ENCODE measurements around the gene EMC1. TPM values are rescaled to one million over a fixed set of nuclear protein-coding genes. Genes with fewer than 3 reads are reported as not detected.

Gene EMC1
- total and polyA plus RNA-seq, 2 donors (not counting 1 experiment from before 2014, with no cell fraction given), result 25.8 to 45.5 TPM

DNA sequence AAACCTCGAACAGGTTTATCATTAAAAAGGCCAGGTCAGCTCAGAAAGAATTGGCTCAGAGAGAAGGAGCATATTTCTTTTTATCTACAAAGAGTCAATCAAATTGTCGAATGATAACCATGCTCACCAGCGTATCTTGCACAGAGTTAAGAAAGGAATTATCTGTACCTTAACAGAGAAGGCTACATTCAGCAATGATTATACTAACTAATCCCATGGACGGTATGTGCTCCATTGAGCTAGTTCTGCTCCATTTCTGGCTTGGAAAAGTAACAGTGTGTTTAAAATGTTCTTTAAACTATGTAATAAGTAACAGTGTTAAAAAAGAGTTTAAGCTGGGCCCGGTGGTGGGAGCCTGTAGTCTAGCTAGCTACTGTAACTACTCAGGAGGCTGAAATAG is 45.5 kb downstream of the EMC1 start:
- TF ChIP-seq, protein P1, sequence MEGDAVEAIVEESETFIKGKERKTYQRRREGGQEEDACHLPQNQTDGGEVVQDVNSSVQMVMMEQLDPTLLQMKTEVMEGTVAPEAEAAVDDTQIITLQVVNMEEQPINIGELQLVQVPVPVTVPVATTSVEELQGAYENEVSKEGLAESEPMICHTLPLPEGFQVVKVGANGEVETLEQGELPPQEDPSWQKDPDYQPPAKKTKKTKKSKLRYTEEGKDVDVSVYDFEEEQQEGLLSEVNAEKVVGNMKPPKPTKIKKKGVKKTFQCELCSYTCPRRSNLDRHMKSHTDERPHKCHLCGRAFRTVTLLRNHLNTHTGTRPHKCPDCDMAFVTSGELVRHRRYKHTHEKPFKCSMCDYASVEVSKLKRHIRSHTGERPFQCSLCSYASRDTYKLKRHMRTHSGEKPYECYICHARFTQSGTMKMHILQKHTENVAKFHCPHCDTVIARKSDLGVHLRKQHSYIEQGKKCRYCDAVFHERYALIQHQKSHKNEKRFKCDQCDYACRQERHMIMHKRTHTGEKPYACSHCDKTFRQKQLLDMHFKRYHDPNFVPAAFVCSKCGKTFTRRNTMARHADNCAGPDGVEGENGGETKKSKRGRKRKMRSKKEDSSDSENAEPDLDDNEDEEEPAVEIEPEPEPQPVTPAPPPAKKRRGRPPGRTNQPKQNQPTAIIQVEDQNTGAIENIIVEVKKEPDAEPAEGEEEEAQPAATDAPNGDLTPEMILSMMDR (IDR thresholded peaks at IDR 0.05), result no peak
- TF ChIP-seq EZH2 (IDR thresholded peaks at IDR 0.05; ENCODE audit: borderline replicate concordance, insufficient read depth, low read depth, low read length, poor library complexity, severe bottlenecking), result no peak
- ChIA-PET POLR2A (no interaction called here), CTCF (no interaction called here)
- Mint-ChIP-seq H3K27ac (no peak overlapping the region), H3K4me3 (no peak overlapping the region), H3K27me3 (no peaks in the 10 kb centered on the region), H3K4me1 (peaks cover 60% of the 10 kb centered on the region), H3K9me3 (ENCODE audit: insufficient read depth) (no peaks in the 10 kb centered on the region)
- intact Hi-C loops (cut with micrococcal nuclease), result no loop called here
- Histone ChIP-seq H3K27ac (ENCODE audit: low read length in 2 of 2) (no peak overlapping the region), H3K4me2 (replicated peaks; ENCODE audit: low read depth, low read length, poor library complexity, severe bottlenecking) (no peak overlapping the region), H3K9me3 (ENCODE audit: control extremely low read depth in 1 of 3, control insufficient read depth in 2 of 3, insufficient read depth in 1 of 3, low read length in 2 of 3) (no peaks in the 10 kb centered on the region), H3K9ac (ENCODE audit: low read length) (no peak overlapping the region), H3K79me2 (ENCODE audit: control insufficient read depth, insufficient read depth, low read length) (peaks cover 95% of the 10 kb centered on the region), H3K27me3 (replicated peaks in 1 of 4; ENCODE audit: control extremely low read depth in 1 of 4, control insufficient read depth in 3 of 4, insufficient read depth in 4 of 4, low read length in 3 of 4) (no peaks in the 10 kb centered on the region), H3K4me3 (ENCODE audit: control extremely low read depth in 1 of 5, extremely low read depth in 1 of 5, insufficient read depth in 1 of 5, low read depth in 2 of 5, low read length in 4 of 5) (no peak overlapping the region), H2AFZ (ENCODE audit: insufficient read depth, low read depth, low read length, poor library complexity, severe bottlenecking) (no peak overlapping the region), H3K36me3 (replicated peaks in 1 of 2; ENCODE audit: control extremely low read depth in 1 of 2, control insufficient read depth in 1 of 2, extremely low read depth in 1 of 2, insufficient read depth in 2 of 2, low read length in 1 of 2) (peaks cover 0 to 17% of the 10 kb centered on the region in 2 experiments), H3K4me1 (ENCODE audit: control insufficient read depth in 2 of 2, insufficient read depth in 2 of 2, low read length in 2 of 2) (peaks cover 21 to 29% of the 10 kb centered on the region in 2 donors), H4K20me1 (ENCODE audit: control insufficient read depth, insufficient read depth, low read length, poor library complexity, severe bottlenecking) (peaks cover 79% of the 10 kb centered on the region)
- DNase-seq (no peak), ATAC-seq (ENCODE audit: low read depth) (no peak)
- 80% methylated on average over 1 of the region's 5 CpGs for WGBS (ENCODE audit: insufficient coverage)

DNA sequence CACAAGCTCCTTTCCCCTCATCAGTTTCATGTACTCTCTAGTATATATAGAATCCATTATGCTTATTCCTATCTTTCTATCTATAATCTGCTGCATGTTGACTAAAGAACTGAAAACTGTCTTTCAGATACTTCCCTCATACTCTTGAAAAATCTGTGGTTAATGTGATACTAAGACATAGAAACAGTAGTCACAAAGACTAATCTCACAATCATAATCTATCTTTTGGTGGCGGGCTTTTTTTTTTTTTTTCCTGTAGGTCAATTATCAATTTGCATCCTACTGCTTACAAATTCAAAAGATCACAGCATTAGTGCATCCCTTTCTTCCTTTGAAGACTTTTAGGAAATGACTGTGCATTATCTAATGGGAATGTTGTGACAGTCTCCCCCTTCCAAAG is 45.9 kb downstream of the EMC1 start:
- CTCF ChIA-PET, result no interaction called here
- no peak overlapping the region for H3K9ac ChIP-seq (ENCODE audit: low read length)
- no peak overlapping the region for H3K4me3 ChIP-seq (ENCODE audit: control extremely low read depth in 1 of 5, extremely low read depth in 1 of 5, insufficient read depth in 1 of 5, low read depth in 2 of 5, low read length in 4 of 5)
- POLR2A ChIA-PET, result no interaction called here
- no peaks in the 10 kb centered on the region for H3K27me3 ChIP-seq (replicated peaks in 1 of 4; ENCODE audit: control extremely low read depth in 1 of 4, control insufficient read depth in 3 of 4, insufficient read depth in 4 of 4, low read length in 3 of 4)
- H3K27ac Mint-ChIP-seq, result no peak overlapping the region
- TF ChIP-seq, protein P1 (IDR thresholded peaks at IDR 0.05), result no peak
- intact Hi-C loops (cut with micrococcal nuclease), result no loop called here
- peaks cover 55% of the 10 kb centered on the region for H3K4me1 Mint-ChIP-seq
- no peaks in the 10 kb centered on the region for H3K9me3 ChIP-seq (ENCODE audit: control extremely low read depth in 1 of 3, control insufficient read depth in 2 of 3, insufficient read depth in 1 of 3, low read length in 2 of 3)
- no peaks in the 10 kb centered on the region for H3K9me3 Mint-ChIP-seq (ENCODE audit: insufficient read depth)
- no peak overlapping the region for H3K27ac ChIP-seq (ENCODE audit: low read length in 2 of 2)
- DNase-seq (no peak), ATAC-seq (ENCODE audit: low read depth) (no peak)
- H3K4me3 Mint-ChIP-seq, result no peak overlapping the region
- H3K79me2 ChIP-seq (ENCODE audit: control insufficient read depth, insufficient read depth, low read length), result peaks cover 95% of the 10 kb centered on the region
- no peak overlapping the region for H2AFZ ChIP-seq (ENCODE audit: insufficient read depth, low read depth, low read length, poor library complexity, severe bottlenecking)
- H4K20me1 ChIP-seq (ENCODE audit: control insufficient read depth, insufficient read depth, low read length, poor library complexity, severe bottlenecking), result peaks cover 83% of the 10 kb centered on the region
- no CpG with 5 or more reads among the region's 1 CpG for WGBS (ENCODE audit: insufficient coverage)
- H3K4me1 ChIP-seq (ENCODE audit: control insufficient read depth in 2 of 2, insufficient read depth in 2 of 2, low read length in 2 of 2), result peaks cover 19 to 26% of the 10 kb centered on the region in 2 donors
- peaks cover 0 to 22% of the 10 kb centered on the region in 2 experiments for H3K36me3 ChIP-seq (replicated peaks in 1 of 2; ENCODE audit: control extremely low read depth in 1 of 2, control insufficient read depth in 1 of 2, extremely low read depth in 1 of 2, insufficient read depth in 2 of 2, low read length in 1 of 2)
- no peak overlapping the region for H3K4me2 ChIP-seq (replicated peaks; ENCODE audit: low read depth, low read length, poor library complexity, severe bottlenecking)
- no peaks in the 10 kb centered on the region for H3K27me3 Mint-ChIP-seq

Data from B cell (primary cell).